DMS53 treated with DMSO at 0.1 percent for 48 hours (cell line): Measurements from ENCODE around the gene DDX39A.
"Not testable (repeated sequence)": the region's sequence is repeated elsewhere in the genome, so short reads cannot be mapped to it uniquely, and the experiment has no call there.

ENCODE experiments used
- DNase-seq: peaks from one replicate; lab custom pipeline; 2025; ENCODE audit not compliant: unreplicated experiment; lab: John Stamatoyannopoulos, UW

DDX39A gene

GRCh38 chr19:14419106-14419813 lies at the start of gene DDX39A:
Gene DDX39A, minus strand, starts transcription at chr19:14419341. Its CDS starts 6,121 bp downstream, at chr19:14413220.
- DNase-seq = peak; percentile 93

- DNase-seq = no peak
These were observed 48.7 kb upstream of the DDX39A start for GRCh38 chr19:14467816-14468215.

DNA sequence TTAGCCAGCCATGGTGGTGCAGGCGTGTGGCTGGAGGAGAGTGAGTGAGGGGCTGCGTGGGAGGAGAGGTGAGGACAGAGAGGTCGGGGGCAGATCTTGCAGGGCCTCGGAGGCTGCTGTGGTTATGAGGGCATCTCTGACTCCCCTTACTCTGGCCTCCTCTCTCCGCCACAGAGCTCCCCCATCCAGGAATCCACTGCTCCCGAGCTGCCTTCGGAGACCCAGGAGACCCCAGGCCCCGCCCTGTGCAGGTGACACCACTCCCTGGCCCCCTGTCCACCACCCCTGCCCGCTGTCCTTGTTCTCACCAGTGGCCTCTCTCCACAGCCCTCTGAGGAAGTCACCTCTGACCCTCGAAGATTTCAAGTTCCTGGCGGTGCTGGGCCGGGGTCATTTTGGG lies 48.2 kb upstream of the DDX39A start:
- no peak for DNase-seq

DNA sequence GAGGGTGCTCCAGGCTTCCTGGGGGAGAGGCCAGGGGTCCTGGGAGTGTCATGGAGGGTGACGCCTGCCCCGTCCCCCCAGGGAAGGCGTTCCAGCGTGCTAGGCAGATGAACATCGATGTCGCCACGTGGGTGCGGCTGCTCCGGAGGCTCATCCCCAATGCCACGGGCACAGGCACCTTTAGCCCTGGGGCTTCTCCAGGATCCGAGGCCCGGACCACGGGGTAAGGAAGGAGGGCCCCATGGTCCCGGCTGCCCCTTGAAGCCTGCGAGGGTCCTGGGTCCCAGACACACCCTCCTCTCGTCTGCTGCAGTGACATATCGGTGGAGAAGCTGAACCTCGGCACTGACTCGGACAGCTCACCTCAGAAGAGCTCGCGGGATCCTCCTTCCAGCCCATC lies 44.6 kb upstream of the DDX39A start:
- no peak for DNase-seq

DNA sequence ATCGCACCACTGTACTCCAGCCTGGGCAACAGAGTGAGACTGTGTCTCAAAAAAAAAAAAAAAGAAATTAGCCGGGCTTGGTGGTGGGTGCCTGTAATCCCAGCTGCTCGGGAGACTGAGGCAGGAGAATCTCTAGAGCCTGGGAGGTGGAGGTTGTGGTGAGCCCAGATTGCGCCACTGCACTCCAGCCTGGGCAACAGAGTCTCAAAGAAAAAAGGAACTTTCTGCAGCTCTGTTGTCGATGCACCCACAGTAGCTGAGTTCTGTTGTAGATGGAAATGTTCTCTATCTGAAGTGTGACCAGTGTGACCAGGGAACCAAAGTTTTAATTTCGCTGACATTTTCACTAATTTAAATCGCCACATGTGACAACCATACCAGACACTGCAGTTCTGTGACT lies 43.3 kb upstream of the DDX39A start:
- not testable (repeated sequence) for DNase-seq

DNA sequence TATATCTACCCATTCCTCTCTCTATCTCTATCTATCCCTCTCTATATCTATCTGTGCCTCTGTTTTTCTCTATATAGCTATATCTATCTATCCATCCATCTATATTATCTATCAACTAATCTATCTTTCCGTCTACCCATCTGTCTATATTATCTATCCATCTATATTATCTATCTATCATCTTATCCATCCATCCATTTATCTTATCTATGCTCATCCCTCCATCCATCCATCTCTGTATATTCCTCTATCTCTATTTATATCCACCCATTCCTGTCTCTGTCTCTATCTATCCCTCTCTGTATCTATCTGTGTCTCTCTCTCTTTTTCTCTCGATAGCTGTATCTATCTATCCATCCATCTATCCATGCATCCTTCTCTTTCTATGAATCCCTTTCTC lies 41.8 kb upstream of the DDX39A start:
- no peak for DNase-seq

- DNase-seq = no peak
These were observed 40.6 kb upstream of the DDX39A start for GRCh38 chr19:14459703-14460102.

GRCh38 chr19:14452303-14452702 lies 33.2 kb upstream of the DDX39A start:
- not testable (repeated sequence) for DNase-seq

DNA sequence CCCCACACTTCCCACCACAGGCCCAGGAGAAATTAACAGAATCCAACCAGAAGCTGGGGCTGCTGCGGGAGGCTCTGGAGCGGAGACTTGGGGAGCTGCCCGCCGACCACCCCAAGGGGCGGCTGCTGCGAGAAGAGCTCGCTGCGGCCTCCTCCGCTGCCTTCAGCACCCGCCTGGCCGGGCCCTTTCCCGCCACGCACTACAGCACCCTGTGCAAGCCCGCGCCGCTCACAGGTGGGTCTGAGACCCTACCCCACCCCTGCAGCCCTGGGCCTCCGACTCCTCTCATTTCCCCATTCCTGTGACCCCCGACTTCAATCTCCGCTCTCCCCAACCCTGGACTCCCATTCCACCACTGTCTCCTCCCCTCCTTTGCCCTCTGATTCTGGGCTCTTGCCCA lies 31.7 kb upstream of the DDX39A start:
- no peak for DNase-seq

DNA sequence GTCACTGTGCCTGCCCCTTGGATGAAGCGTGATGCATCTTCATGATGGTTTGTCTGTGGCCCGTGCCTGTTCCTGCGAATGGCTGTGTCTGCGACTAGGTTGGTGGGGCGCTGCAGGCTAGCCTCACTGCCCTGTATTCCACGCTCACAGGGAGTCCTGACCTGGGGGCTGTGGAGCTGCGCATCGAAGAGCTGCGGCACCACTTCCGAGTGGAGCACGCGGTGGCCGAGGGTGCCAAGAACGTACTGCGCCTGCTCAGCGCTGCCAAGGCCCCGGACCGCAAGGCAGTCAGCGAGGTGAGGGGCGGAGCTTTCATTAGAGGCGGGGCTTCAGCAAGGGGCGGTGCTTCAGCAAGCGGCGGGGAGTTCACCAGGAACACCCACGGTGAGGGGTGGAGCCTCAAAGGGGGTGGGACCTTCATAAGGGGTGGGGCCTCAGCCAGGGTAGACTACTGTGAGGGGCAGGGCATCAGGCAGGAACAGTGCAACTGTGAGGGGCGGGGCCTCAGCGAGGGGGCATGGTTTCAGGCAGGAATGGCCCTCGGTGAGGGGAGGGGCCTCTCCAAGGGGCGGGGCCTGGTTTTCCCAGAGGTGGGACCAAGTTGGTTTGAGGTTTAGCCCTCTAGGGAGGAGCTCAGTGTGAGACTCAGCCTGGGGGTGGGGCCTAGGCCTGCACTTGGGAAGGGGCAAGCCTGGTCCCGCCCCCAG lies 31.2 kb upstream of the DDX39A start:
- no peak for DNase-seq

DNA sequence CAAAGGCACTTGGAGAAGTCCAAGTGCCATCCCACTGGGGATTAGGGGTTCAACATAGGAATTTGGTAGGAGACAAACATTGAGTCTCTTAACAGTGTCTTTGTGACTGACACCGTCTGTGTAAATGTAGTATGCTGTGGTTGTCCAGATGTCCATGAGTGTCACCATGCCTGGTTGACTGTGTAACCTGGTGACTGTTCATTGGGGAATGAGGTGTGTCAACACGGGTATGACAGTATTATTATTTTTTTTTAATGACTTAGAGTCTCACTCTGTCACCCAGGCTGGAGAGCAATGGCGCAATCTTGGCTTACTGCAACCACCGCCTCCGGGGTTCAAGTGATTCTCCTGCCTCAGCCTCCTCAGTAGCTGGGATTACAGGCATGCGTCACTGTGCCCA lies 30.2 kb upstream of the DDX39A start:
- DNase-seq = no peak

GRCh38 chr19:14446336-14447036 lies 27.3 kb upstream of the DDX39A start:
- DNase-seq = no peak

DNA sequence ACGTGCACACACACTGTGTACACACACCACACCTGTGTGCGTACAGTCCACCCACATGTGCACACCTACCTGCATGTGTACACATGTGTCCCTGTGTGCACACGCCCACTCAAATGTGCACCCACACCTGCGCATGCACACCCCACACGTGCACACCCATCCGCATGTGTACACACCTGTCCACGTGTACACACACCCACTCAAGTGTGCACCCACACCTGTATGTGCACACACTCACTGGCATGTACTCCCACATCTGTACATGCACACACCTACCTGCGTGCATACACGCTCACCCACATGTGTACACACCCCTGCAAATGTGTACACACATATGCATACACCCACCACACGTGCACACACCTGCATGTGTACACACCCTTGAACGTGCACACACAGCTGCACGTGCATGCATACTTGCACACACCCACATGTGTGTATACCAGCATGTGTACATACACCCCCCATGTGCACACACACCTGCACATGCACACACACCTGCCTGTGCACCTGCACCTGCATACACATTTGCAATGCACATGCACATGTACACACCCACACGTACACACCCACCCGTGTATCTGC lies 24.6 kb upstream of the DDX39A start:
- DNase-seq = no peak

DNA sequence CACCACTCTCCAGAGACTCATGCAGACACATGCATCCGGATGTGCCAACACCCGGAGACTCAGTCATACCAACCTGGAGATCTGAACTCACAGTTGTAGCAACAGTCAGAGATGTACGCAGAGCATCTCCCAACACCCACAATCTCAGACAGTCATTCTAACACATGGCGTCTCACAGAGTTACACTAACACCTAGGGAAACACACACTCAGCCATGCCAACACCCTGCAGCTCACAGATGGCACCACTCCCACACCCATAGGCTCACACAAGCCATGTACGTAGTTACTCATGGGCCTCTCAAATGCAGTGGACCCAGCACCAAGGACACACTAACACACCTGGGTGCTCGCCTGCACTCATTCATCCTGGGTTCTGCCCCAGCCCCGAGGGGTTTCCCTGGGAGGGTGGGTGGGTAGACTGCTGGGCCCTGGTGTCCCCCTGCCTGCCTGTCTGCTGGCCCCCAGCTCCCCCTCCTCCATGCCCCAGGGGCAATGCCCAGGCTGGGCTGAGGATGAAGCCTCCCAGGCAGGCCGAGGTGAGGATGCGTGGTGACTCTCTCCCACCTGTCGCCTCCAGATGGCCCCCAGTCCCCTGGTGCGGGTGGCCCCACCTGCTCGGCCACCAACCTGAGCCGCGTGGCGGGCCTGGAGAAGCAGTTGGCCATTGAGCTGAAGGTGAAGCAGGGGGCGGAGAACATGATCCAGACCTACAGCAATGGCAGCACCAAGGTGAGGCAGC lies 23.9 kb upstream of the DDX39A start:
- DNase-seq = no peak

- no peak for DNase-seq
These were observed 22.1 kb upstream of the DDX39A start for GRCh38 chr19:14441041-14441938.

DNA sequence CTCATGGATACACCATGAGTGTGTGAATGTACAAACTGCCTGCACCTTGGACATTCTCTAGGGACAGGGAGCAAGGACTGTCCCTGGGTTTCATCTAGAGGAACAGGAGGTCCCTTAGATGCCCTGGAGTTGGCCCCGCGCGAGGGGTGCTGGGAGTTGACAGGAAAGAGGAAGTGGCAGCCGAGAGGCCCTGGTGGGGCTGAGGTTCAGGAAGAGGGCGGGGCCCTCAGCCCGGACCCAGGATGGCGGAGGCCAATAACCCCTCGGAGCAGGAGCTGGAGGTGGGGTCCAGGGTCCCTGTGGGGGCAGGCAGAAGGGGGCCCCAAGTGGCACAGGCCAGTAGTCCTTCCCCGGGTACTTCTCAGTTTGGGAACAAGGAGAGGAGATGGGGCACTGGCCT lies 20.9 kb upstream of the DDX39A start:
- DNase-seq = no peak

DNA sequence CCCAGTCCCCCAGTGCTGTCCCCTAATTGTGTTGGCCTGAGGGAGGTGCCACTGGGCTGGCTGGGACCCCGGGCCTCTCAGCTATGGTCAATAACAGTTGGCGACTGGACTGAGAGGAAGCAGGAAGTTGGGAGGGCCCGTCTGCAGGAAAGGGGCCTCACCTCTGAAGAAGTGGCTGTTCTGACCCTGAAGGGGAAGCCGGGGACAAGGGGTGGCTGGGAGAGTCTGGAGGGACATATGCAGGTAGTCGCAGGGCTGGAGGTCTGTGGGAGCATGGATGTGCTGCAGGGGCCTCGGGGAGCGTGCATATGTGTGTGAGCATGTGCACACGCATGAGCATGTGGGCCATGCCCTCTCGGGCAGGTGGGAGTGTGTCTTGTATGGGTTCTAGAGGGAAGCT lies 19.9 kb upstream of the DDX39A start:
- no peak for DNase-seq

GRCh38 chr19:14437578-14438140 lies 18.5 kb upstream of the DDX39A start:
- DNase-seq = no peak

- DNase-seq = no peak
These were observed 16.3 kb upstream of the DDX39A start for GRCh38 chr19:14435320-14436050.
